Activated CD4-positive, CD25-positive, alpha-beta regulatory T cell treated with anti-CD3 and anti-CD28 coated beads, Interleukin-2, amount 50 U/mL, for 72 hours (primary cell): Measurements from ENCODE around the gene MAD1L1.

Experiments
- DNase-seq: peaks from one replicate; pipeline ENCODE4 v3.0.0; 2021

The MAD1L1 gene

GRCh38 chr7:2131341-2131740 lies 101.4 kb downstream of the MAD1L1 start:
- DNase-seq: no peak

DNA sequence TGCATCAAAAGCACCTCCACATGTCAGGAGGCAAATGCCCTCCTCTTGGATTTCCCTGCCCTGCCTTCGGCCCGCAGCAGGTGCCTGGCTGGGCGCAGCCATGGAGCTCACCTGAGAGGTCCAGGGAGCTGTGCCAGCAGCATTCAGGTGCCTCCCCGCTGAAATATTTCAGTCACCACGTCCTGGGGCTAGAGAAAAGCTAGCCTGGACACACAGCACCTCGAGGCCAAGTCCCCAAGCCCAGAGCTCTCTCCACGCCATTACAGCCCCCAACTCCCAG lies 102.7 kb downstream of the MAD1L1 start:
- DNase-seq: no peak

DNA sequence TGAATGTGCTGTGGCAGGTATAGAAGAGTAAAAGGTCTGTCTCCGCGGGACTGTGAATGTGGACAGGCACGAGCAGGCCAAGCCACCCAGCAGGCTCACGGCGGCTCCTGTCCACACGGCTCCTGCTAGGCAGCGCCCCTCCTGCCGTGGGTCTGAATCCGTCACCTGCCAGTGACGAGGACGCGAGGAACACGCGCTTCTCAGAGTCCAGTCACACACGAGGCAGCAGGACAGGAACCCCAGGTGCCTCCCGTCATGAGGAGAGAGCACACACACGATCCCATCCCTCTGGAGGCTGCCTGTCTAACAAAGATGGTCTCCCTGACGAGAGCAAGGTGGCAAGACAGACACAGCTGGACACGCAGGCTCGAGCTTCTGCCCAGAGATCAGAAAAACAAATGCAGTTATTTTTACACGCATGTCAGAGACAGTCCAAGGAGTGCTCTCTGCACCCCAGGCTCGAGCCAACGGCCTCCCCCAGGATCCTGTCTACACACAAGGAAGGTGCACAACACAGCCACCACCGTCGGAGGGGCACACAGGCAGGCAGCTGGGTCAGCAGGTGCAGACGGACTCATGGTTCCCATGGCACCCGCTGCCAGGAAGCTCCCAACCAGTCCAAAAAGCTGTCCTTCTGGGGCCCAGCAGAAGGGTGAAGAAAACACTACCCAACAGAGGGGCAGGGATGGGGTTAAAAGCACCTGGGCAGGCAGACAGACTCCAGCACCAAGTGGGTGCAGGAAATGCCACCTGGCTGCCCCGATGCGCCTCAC lies 103.2 kb downstream of the MAD1L1 start:
- DNase-seq: no peak

- DNase-seq: no peak
Observed at GRCh38 chr7:2128601-2129322, 104.0 kb downstream of the MAD1L1 start.

GRCh38 chr7:2126621-2127020 lies 106.1 kb downstream of the MAD1L1 start:
- DNase-seq: no peak

- DNase-seq: no peak
Observed at GRCh38 chr7:2125931-2126330, 106.8 kb downstream of the MAD1L1 start.

DNA sequence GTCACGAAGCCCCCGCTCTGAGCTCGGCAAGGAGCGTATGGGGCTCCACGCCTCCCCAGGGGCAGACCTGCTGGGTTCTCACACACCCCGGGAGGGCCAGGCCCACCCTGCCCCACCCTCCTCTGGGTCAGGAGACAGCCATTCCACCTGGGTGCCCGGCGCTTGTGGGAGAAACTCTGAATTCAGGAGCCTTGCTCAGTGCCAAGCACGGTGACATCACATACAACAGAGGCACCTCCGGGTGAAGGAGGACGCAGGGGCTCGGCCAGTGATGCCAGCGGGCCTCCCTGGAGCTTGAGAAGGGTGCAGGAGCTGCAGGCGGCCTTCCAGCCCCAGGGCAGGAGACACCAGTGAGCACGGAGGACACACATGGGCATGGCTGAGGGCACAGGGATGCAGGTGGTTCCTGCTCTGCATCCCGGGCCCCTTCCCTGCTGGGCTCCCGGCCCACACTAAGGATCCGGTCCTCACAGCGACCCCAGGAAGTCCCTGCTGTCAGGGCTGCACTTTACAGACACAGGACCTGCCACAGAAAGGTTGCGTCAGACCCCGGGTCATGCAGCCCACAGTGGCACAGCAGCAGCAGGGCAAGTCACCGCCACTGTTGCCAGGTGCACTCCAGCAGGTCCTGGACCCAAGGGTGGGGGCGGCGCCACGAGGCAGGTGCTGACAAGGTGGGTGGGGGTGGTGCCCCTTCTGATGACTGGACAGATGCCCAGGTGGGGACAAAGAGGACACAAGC lies 108.0 kb downstream of the MAD1L1 start:
- DNase-seq: no peak

DNA sequence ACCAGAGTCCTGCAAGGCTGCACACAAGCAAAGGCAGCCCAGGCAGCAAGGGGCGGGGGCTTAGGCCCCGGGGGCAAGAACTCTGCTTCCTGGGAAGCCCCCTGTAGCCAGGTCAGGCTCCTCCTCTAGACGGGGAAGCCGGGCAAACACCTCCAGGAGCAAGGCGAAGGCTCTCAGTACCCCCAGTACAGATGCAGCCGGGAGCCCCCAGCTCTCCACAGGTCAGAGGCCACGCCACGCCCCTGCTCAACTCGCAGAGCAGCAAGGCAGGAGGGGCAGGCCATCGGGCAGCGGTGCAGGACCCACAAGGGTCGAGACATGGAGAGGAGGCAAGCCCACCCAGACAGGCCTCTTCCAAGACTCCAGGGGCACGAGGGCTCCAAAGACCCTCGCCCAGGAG lies 108.8 kb downstream of the MAD1L1 start:
- no peak for DNase-seq

GRCh38 chr7:2123360-2123759 lies 109.4 kb downstream of the MAD1L1 start:
- DNase-seq: no peak

DNA sequence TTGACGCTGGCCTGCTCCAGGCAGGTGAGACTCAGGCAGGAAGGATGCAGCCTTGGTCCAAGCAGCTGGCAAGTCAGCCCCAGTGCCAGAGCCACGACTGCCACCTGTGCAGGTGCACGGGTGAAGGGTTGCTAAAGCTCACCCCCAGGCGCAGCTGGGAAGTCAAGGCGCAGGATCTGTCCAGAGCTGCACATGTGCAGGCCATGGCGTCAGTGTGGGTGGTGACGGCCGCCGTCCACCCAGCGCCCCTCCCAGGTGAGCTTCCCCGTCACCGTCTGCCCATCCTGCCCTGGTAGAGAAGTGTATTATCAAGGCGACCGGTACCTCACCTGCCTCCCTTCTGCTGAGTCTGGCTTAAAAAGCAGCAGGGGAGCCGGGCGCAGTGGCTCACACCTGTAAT lies 110.1 kb downstream of the MAD1L1 start:
- no peak for DNase-seq

GRCh38 chr7:2120841-2121830 lies 111.6 kb downstream of the MAD1L1 start:
- no peak for DNase-seq

DNA sequence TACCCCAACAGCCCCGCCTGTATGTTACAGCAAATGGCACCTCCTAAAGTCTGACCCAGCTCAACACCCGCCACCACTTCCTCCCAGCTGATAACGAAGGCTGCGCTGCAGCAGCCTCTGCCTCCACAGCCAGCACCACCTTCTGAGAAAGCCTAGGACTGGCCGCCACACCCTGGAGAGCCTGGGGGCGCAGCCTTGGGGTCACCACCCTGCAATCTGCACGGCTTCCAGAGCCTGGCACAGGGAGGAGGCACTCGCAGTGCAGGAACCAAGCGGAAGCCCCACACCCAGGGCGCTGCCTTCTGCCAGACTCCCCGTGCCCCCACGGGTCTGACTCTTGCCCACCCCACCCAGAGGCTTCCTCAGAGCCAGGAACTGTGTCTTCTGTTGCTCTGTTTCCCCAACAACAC lies 112.5 kb downstream of the MAD1L1 start:
- peak; percentile 46 for DNase-seq

- no peak for DNase-seq
Observed at GRCh38 chr7:2118630-2119190, 114.0 kb downstream of the MAD1L1 start.

DNA sequence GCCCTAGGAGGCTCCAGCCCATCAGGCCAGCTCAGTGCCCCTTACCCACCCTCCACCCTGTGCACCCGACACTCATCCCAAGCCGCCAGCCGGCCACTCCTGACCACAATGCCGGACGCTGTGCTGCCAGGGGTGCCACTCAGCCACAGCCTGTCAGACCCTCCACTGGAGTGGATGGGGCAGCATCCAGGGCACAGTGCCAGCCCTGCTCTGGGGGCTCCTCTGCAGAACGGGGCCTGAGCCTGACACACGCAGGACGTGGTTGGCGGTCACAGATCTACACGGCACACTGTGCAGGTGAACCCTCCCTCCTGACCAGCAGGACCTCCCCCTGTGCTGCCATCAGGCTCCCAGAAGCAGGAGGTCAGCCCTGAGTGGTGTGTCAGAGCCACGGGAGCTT lies 114.7 kb downstream of the MAD1L1 start:
- DNase-seq: no peak

- no peak for DNase-seq
Observed at GRCh38 chr7:2117646-2118045, 115.1 kb downstream of the MAD1L1 start.

GRCh38 chr7:2116989-2117591 lies 115.7 kb downstream of the MAD1L1 start:
- no peak for DNase-seq

DNA sequence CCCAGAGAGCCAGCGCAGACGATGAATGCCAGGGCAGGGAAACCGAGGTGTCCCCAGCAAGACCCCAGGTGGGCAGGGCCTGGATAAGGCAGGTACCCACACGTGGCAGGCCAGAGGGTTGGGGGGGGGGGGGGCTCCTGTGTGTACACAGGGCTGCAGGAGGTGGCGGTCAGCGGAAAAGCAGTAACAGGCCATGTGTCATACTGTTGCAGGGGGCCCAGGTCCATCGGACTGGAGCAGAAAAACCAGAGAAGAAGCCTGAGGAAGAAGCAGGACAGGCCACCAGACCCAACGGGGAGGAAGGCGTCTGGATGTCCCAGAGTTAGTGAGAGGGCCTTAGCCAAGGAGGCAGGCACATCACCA lies 116.3 kb downstream of the MAD1L1 start:
- no peak for DNase-seq

- no peak for DNase-seq
Observed at GRCh38 chr7:2115760-2116447, 116.8 kb downstream of the MAD1L1 start.

DNA sequence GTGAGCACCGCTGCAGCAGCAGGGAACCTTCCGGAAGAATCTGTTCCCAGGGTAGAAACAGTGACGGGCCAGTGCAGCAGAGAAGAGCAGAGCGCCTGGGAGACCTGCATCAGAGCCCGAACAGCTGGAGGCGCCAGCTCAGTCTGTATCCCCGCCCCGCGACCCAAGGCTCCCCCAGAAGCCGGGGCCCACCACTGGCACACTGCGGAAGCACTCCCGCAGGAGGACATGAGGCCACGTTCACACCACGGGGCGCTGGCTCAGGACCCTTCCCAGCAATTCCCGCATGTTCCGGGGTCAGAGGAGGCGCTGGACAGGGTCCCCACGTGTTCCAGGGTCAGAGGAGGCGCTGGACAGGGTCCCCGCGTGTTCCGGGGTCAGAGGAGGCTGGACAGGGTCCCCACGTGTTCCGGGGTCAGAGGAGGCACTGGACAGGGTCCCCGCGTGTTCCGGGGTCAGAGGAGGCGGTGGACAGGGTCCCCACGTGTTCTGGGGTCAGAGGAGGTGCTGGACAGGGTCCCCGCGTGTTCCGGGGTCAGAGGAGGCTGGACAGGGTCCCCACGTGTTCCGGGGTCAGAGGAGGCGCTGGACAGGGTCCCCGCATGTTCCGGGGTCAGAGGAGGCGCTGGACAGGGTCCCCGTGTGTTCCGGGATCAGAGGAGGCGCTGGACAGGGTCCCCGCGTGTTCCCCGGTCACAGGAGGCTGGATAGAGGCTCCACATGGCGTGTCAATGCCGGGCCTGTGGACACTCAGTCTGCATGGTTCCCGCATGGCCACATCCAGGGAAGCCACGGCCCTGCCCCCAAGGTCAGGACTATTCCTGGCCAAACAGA lies 117.6 kb downstream of the MAD1L1 start:
- DNase-seq: no peak

DNA sequence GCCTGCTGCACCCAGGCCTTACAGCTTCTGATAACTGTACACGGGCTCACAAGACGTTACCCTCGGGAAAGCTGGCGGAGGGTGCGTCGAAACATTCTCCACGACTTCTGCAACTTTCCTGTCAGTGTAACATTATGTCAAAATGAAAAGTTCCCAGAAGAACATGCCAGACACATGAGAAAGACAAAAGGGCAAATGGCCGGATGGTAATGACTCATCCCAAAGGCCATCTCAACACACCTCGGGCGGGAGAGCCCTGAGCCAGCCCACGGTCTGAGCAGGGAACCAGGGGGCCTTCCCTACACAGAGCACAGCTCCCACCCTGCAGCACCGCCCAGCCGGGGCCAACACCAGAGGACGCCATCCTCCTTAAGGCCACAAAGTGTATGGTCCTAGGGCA lies 118.7 kb downstream of the MAD1L1 start:
- DNase-seq: no peak
